Ishikawa (cell line): ENCODE measurements around the gene SUFU.

Source experiments
- CREB1 ChIP-seq: IDR thresholded peaks from 2 replicates; pipeline ENCODE4 v1.6.1; 2012; ENCODE audit warnings: low read depth
- EGR1 ChIP-seq: IDR thresholded peaks from 2 replicates; pipeline ENCODE4 v1.6.1; 2012
- EP300 ChIP-seq: IDR thresholded peaks from 2 replicates; pipeline ENCODE4 v1.6.1; 2012; ENCODE audit warnings: borderline replicate concordance
- FOXM1 ChIP-seq: IDR thresholded peaks from 2 replicates; pipeline ENCODE4 v1.6.1; 2012; ENCODE audit warnings: low read depth, borderline replicate concordance
- NFIC ChIP-seq: IDR thresholded peaks from 2 replicates; pipeline ENCODE4 v1.6.1; 2012
- RAD21 ChIP-seq: IDR thresholded peaks from 2 replicates; pipeline ENCODE4 v1.6.1; 2012; ENCODE audit warnings: low read depth
- TAF1 ChIP-seq: IDR thresholded peaks from 2 replicates; pipeline ENCODE4 v1.6.1; 2012; ENCODE audit warnings: low read depth, mild to moderate bottlenecking
- TEAD4 ChIP-seq: IDR thresholded peaks from 2 replicates; pipeline ENCODE4 v1.6.1; 2012
- USF1 ChIP-seq: IDR thresholded peaks from 2 replicates; pipeline ENCODE4 v1.6.1; 2012
- YY1 ChIP-seq: IDR thresholded peaks from 2 replicates; pipeline ENCODE4 v1.6.1; 2012; ENCODE audit warnings: low read depth

- TF ChIP-seq EP300: peak; percentile 22; the same call in 1 of the 2 replicates
- no peak for TF ChIP-seq CREB1
- no peak for TF ChIP-seq RAD21
- TF ChIP-seq USF1: no peak
- TF ChIP-seq FOXM1: no peak
- no peak for TF ChIP-seq EGR1
- no peak; the same call in 1 of the 2 replicates for TF ChIP-seq TAF1
- no peak for TF ChIP-seq NFIC
- no peak for TF ChIP-seq TEAD4
- TF ChIP-seq YY1: peak; percentile 67; the same call in 1 of the 2 replicates
Observed at GRCh38 chr10:102642736-102643335, 139.1 kb downstream of the SUFU start.
